ENCODE measurements around the gene MRGPRG.

MRGPRG gene

GRCh38 chr11:3207526-3208189 is 11.0 kb downstream of the MRGPRG start:
- no peak for DNase-seq (ENCODE audit: low read depth in 2 of 2)

DNA sequence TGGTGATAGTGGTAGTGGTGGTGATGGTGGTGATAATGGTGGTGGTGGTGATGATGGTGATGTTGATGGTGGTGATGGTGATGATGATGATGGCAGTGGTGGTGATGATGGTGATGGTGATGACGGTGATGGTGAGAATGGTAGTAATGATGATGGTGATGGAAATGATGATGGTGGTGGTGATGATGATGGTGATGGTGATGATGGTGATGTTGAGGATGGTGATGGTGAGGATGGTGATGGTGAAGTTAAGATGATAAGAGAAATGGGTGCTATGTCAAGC is 11.8 kb downstream of the MRGPRG start:
- DNase-seq (ENCODE audit: low read depth in 2 of 2) = no peak

DNA sequence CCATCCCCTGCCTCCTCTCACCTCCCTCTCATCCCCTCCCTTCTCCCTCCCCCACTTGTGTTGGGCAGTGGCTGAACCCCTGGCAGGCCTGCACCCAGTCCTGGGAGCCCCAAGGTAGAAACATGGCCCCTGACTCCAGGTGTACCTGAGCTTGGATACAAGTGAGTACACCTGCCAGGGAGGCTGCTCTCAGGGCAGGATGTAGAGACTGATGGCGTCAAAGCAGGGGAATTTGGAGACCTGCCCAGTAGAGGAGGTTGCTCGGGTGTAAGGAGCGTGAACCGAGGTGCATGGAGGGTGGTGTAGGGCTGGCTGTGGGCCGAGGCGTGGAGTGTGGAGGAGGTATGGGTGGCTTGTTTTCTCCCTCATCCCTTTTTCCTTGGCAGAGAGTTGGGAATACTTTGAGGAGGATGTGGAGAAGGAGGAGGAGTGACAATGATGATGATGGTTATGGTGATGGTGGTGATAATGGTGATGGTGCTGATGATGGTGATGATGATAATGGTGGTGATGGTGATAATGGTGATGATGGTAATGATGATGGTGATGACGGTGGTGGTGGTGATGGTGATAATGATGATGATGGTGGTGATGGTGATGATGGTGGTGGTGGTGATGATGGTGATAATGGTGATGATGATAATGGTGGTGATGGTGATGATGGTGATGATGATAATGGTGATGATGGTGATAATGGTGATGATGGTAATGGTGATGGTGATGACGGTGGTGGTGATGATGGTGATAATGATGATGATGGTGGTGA is 12.3 kb downstream of the MRGPRG start:
- DNase-seq (ENCODE audit: low read depth in 2 of 2) = no peak

GRCh38 chr11:3205261-3206155 is 13.1 kb downstream of the MRGPRG start:
- no peak for DNase-seq (ENCODE audit: low read depth in 2 of 2)

- no peak for DNase-seq (ENCODE audit: low read depth in 2 of 2)
Measured at GRCh38 chr11:3204141-3205015, 14.2 kb downstream of the MRGPRG start.

DNA sequence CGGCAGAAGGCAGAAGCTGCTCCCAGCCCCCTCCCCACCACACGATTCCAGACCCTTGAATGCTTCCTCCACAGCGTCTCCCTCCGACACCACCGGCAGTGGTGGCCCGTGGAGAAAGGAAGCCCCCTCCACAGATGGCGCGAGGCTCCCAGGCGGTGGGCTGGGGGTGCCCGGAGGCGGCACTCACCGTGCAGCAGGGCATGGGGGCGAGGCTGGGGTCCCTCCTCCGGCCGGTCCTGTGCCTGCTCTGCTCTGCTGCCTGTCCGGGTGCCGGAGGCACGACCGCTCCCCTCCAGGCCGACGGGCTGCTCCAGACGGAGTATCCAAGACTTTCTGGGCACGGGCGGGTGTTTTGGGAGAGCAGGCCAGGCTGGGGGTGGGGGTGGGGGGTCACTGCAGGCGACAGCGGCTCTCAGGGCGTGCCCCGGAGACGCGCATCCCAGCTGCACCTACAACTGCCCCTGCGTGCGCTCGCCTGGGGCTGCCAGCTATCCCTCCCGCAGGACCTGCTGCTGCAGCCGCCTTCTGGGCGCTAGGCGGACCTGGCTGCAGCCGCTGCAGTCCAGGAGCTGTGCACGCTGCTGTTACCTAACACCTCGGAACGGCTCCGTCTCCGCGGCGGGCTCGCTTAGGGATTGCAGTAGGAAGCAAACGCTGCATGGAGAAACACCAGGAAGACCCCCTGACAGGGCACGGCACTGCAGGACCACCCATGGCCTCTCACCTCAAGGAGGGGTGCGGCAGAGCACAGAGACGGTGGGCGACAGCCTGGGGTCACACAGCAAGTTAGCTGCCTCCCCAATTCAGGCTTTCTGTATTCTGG is 15.2 kb downstream of the MRGPRG start:
- no peak for DNase-seq (ENCODE audit: low read depth in 2 of 2)

DNA sequence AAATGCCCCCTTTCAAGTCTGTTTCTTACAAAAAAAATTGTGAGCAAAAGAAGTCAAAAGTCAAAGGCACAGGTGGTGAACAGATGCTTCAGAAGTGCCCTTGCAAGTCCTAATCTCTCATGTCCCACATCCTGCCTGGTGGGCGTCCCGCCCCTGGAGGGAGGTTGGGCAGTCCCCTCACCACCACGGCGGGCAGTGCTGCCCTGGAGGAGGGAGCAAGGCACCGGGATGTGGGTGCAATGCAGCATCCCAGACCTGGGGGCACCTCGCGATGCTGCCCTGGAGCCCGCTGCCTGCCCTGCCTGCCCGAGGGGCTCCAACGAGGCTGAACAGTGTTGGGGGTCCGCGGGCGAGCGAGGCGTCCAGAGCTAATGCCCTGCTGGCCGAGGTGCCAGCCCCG is 15.9 kb downstream of the MRGPRG start:
- DNase-seq (ENCODE audit: low read depth in 2 of 2) = no peak

GRCh38 chr11:3202305-3202704 is 16.3 kb downstream of the MRGPRG start:
- DNase-seq (ENCODE audit: low read depth in 2 of 2) = no peak

DNA sequence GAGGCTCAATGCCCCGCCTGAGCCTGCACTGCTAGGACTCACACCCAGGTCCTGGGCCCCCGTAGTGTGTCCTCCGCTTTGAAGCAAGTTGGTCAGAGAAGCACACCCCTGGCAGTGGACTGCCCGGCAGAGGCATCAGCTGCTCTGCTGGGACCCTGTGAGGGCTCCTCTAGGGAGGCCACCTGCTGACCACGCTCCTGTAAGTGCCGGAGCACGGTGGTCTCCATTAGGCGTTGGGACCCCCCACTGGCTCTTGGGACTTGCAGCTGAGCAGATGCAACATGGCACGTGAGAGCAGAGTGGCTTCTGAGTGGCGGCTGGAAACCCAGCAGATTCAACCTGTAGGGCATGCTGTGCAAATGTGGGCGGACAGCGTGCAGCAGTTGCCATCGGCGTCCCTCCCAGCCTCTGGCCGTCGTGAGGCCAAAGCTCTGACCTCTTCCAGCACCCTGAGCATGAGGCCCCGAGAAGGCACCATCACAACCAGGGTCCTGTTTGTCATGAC is 16.9 kb downstream of the MRGPRG start:
- DNase-seq (ENCODE audit: low read depth in 2 of 2) = no peak

DNA sequence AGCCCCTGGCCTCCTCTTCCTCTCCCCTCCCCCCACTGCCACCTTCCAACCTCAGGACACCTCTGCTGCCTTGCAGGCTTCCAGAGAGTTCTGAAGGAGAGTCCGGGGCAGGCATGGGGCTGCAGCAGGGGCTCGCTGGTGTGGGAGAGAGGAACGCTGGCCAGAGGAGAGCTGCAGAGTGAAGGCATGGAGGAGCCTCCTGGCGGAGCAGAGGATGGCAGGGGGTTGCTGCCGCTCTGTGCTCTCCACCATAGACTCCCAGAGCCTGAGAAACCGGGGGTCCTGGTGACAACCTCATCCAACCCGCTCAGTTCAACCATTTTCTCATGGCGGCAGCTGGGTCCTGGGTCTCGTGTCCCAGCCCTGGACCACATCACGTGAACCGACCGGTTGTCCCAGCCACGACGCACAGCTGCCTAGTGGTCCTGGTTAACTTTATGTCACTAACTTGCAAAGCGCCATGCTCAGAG is 17.5 kb downstream of the MRGPRG start:
- no peak for DNase-seq (ENCODE audit: low read depth in 2 of 2)

- DNase-seq (ENCODE audit: low read depth in 2 of 2) = no peak
Measured at GRCh38 chr11:3200388-3201111, 18.1 kb downstream of the MRGPRG start.

DNA sequence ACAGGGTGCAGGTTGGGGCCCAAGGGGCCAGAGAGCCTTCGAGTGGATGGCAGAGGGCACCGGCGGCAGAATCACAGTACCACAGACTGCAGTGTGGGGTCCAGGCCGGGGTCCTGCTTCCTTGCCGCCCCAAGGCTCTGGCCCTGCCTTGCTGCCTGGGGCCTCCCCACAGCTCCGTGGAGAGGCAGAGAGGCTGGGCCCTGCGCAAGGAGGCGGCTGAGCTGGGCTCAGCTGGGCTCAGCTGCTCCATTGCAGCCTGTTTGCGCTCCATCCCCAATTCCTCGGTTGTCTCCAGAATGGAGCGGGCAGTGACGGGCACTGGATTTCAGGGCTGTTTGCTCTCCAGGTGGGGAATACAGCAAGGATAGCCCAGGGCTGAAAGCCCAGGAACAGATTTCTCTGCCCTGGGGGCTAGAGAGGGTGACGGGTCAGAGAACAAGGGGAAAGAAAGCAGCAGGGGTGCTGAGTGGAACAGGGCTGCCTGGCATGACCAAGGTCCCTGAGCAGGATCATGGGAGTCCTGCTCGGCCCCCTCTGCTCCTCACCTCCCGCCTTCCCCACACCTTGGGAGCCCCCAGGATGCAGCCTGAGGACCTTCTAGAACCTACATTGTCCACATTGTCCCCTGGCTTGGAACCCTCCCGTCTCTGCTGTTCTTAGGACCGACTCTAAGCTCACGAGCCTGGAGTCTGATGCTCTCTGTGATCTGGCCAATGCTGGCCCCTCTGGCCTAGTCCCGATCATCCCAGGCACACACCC is 18.9 kb downstream of the MRGPRG start:
- DNase-seq (ENCODE audit: low read depth in 2 of 2) = no peak

DNA sequence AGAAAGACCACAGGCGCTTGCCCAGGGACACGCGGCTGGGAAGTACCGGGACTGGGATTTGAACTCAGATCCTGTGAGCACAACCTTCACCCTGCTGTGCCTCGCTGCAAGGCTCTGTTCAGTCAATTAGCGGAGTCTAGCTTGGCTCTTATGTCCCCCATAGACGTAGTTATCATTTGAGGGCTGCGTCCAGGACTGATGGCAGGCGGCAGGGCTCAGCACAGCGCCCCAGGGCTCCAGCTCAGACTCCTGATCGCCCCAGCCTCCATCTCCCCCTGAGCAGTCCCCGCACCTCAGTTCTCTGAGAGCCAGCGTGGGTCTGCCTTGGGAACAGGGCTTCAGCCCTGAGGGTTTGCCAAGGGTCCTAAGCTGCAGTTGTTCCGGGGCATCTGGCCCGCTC is 19.8 kb downstream of the MRGPRG start:
- DNase-seq (ENCODE audit: low read depth in 2 of 2) = no peak

GRCh38 chr11:3197878-3198528 is 20.6 kb downstream of the MRGPRG start:
- no peak for DNase-seq (ENCODE audit: low read depth in 2 of 2)

GRCh38 chr11:3197044-3197695 is 21.4 kb downstream of the MRGPRG start:
- no peak for DNase-seq (ENCODE audit: low read depth in 2 of 2)

DNA sequence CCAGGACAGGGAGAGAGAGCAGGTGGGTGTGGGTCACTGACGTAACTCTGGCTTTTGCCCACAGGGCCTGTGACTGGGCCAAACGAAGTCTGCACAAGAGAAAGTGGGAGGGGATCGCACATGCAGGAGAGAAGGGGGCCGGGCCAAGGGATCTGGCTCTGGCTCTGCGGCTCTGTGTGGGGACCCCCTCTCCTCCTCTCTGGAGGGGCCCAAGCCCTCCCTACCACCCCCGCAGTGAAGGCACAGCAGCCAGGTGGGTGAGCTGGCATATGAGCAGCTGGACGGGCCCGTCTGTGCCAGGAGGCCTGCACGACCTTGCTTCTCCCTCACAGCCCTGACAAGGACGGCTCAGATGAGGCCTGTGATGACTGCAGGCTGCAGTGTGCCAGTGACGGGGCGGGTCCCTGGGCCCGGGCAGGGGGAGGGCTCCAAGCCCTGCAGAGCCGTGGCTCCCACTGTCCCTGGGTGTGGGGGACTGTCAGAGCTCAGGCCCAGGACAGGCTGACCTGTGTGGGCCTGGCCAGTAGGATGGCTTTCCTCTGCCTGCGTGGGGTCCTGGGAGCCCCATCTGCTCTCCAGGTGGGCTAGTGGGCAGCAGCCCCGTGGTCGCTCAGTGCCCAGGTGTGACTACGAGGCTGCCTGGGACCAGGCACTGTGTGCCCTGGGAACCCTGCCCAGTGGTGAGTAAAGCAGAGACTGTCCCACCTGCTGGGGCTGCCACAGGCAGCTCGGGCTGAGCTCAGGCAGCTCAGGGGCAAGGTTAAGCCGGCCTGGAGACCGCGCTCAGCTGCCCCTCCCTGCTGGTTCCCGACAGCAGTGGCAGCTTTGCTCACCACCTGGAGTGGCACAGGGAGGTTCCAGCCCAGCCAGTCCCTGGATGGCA is 22.2 kb downstream of the MRGPRG start:
- no peak for DNase-seq (ENCODE audit: low read depth in 2 of 2)
